ENCODE measurements around the gene CWC27.

DNA sequence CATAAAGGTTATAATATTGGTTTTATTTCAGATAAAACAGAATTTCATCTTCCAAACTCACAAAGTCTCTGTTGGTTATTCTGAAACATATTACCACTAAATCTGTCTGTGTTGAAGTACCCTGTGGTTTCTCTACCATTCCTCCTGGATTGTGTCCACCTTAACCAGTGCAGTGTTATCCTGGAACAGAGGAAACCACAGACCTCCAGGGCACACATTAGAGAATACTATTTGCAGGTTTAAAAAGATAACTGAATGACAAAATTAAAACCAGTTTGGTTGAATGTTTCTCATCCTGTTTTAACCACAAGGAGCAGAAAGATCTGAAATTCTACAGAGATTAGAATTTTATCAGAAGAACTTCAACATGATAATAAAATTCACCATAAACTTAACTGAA, 251.8 kb downstream of the CWC27 start:
- TF ChIP-seq POLR2A (IDR thresholded peaks at IDR 0.05), result no peak
- TF ChIP-seq, protein P1, sequence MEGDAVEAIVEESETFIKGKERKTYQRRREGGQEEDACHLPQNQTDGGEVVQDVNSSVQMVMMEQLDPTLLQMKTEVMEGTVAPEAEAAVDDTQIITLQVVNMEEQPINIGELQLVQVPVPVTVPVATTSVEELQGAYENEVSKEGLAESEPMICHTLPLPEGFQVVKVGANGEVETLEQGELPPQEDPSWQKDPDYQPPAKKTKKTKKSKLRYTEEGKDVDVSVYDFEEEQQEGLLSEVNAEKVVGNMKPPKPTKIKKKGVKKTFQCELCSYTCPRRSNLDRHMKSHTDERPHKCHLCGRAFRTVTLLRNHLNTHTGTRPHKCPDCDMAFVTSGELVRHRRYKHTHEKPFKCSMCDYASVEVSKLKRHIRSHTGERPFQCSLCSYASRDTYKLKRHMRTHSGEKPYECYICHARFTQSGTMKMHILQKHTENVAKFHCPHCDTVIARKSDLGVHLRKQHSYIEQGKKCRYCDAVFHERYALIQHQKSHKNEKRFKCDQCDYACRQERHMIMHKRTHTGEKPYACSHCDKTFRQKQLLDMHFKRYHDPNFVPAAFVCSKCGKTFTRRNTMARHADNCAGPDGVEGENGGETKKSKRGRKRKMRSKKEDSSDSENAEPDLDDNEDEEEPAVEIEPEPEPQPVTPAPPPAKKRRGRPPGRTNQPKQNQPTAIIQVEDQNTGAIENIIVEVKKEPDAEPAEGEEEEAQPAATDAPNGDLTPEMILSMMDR (IDR thresholded peaks at IDR 0.05), result no peak

All from testis (tissue), 2 donors.